H1 (cell line): Measurements from ENCODE around the gene FGFBP1. TPM values are rescaled to one million over a fixed set of nuclear protein-coding genes. Genes with fewer than 3 reads are reported as not detected.

Experiments
- CTCF ChIA-PET: fragments of 300-600 bp; sonication (Branson Sonifier 250); formaldehyde crosslinking; loops from one replicate; lab custom pipeline; 2021; ENCODE audit not compliant: partially characterized antibody; lab: Charles Lee
- POLR2A ChIA-PET: fragments of 300-600 bp; sonication (Branson Sonifier 250); formaldehyde crosslinking; loops from one replicate; lab custom pipeline; 2021; ENCODE audit warnings: inconsistent platforms; ENCODE audit not compliant: partially characterized antibody; lab: Charles Lee
- DNase-seq, 2 experiments: peaks; one replicate each; pipeline versions ENCODE4 v3.0.0 to v3.0.0-alpha.2; 2010 to 2022; ENCODE audit warnings: low spot score in 2 of 2, low read depth in 1 of 2, mixed read lengths in 1 of 2
- FAIRE-seq: peaks from 2 replicates; lab custom pipeline; 2011; peaks lifted over from hg19 to GRCh38; lab: Jason Lieb, UNC
- H2AFZ ChIP-seq: 2 replicates; pipeline ENCODE4 v1.8.1; 2012; ENCODE audit warnings: low read length, inconsistent platforms
- H2AK5ac ChIP-seq: 2 replicates; pipeline ENCODE4 v1.6.1; 2013; ENCODE audit warnings: low read depth, low read length
- H2BK120ac ChIP-seq: replicated peaks from 2 replicates; pipeline ENCODE3; 2013; ENCODE audit warnings: low read depth, low read length, inconsistent platforms
- H2BK12ac ChIP-seq: 2 replicates; pipeline ENCODE4 v1.6.1; 2013; ENCODE audit warnings: low read depth, low read length
- H2BK15ac ChIP-seq: 2 replicates; pipeline ENCODE4 v1.6.1; 2013; ENCODE audit warnings: low read length
- H2BK20ac ChIP-seq: 2 replicates; pipeline ENCODE4 v1.6.1; 2013; ENCODE audit warnings: low read length
- H2BK5ac ChIP-seq: 2 replicates; pipeline ENCODE4 v1.6.1; 2013; ENCODE audit warnings: low read depth, low read length
- H3K14ac ChIP-seq: 2 replicates; pipeline ENCODE4 v1.6.1; 2013; ENCODE audit warnings: inconsistent platforms; ENCODE audit not compliant: insufficient read length
- H3K18ac ChIP-seq: 2 replicates; pipeline ENCODE4 v1.6.1; 2013; ENCODE audit warnings: low read length; ENCODE audit errors: extremely low read depth
- H3K23ac ChIP-seq: 2 replicates; pipeline ENCODE4 v1.6.1; 2013; ENCODE audit warnings: inconsistent platforms; ENCODE audit not compliant: insufficient read length
- H3K23me2 ChIP-seq: 2 replicates; pipeline ENCODE4 v1.6.1; 2013; ENCODE audit warnings: low read depth, low read length
- H3K27ac ChIP-seq: 2 replicates; pipeline ENCODE4 v1.6.1; 2011; ENCODE audit warnings: low read depth, low read length, inconsistent platforms
- H3K27me3 ChIP-seq, 4 experiments: replicated peaks in 1 of 4; 1 replicate in 1 of 4; 2 replicates in 3 of 4; pipeline versions ENCODE4 v1.6.1 to v1.8.1; 2011 to 2013; ENCODE audit warnings: low read length in 3 of 4, mild to moderate bottlenecking in 3 of 4, inconsistent platforms in 2 of 4, mixed read lengths in 2 of 4, moderate library complexity in 1 of 4; ENCODE audit not compliant: control insufficient read depth in 3 of 4, insufficient read depth in 3 of 4; ENCODE audit errors: extremely low read depth in 1 of 4
- H3K36me3 ChIP-seq, 4 experiments: 2 replicates each; pipeline versions ENCODE4 v1.6.1 to v1.8.1; 2011 to 2013; ENCODE audit warnings: mild to moderate bottlenecking in 4 of 4, low read length in 3 of 4, moderate library complexity in 2 of 4, control low read depth in 1 of 4, inconsistent platforms in 1 of 4; ENCODE audit not compliant: insufficient read depth in 4 of 4, control insufficient read depth in 2 of 4
- H3K4ac ChIP-seq: replicated peaks from 2 replicates; pipeline ENCODE3; 2013; ENCODE audit warnings: low read length, low read depth, mixed read lengths, inconsistent platforms; ENCODE audit not compliant: insufficient read length
- H3K4me1 ChIP-seq, 4 experiments: replicated peaks in 1 of 4; 1 replicate in 1 of 4; 2 replicates in 3 of 4; pipeline versions ENCODE4 v1.6.1 to v1.8.1; 2011 to 2013; ENCODE audit warnings: low read length in 3 of 4, inconsistent platforms in 2 of 4, mixed read lengths in 1 of 4; ENCODE audit not compliant: insufficient read depth in 4 of 4, control insufficient read depth in 3 of 4
- H3K4me2 ChIP-seq, 2 experiments: 2 replicates each; pipeline versions ENCODE4 v1.6.1 to v1.8.1; 2011 to 2013; ENCODE audit warnings: low read depth in 2 of 2, low read length in 2 of 2, control low read depth in 1 of 2, inconsistent platforms in 1 of 2, mild to moderate bottlenecking in 1 of 2; ENCODE audit not compliant: insufficient read depth in 1 of 2
- H3K4me3 ChIP-seq, 4 experiments: fragments of 200-600, 300-600 bp in 1 of 4; sonication (generic), shearing (Covaris generic), sonication (Bioruptor Twin) in 1 of 4; 2 replicates each; pipeline versions ENCODE4 v1.5.1 to v1.8.1; 2011 to 2016; ENCODE audit warnings: low read length in 4 of 4, low read depth in 3 of 4, control low read depth in 2 of 4, inconsistent platforms in 2 of 4, mild to moderate bottlenecking in 2 of 4, mixed read lengths in 1 of 4, moderate library complexity in 1 of 4; ENCODE audit not compliant: insufficient read depth in 2 of 4; ENCODE audit errors: extremely low read depth in 1 of 4
- H3K56ac ChIP-seq: replicated peaks from 2 replicates; pipeline ENCODE3; 2013; ENCODE audit warnings: low read depth, mild to moderate bottlenecking, mixed read lengths, low read length, inconsistent platforms; ENCODE audit not compliant: insufficient read length
- H3K79me1 ChIP-seq: 2 replicates; pipeline ENCODE4 v1.6.1; 2013; ENCODE audit warnings: low read depth, low read length, control low read depth
- H3K79me2 ChIP-seq, 2 experiments: 2 replicates each; pipeline versions ENCODE4 v1.6.1 to v1.8.1; 2012 to 2013; ENCODE audit warnings: low read length in 2 of 2, mild to moderate bottlenecking in 2 of 2, inconsistent platforms in 1 of 2; ENCODE audit not compliant: insufficient read depth in 2 of 2, control insufficient read depth in 1 of 2
- H3K9ac ChIP-seq, 4 experiments: replicated peaks in 1 of 4; 1 replicate in 1 of 4; 2 replicates in 3 of 4; pipeline versions ENCODE4 v1.6.1 to v1.8.1; 2011 to 2013; ENCODE audit warnings: low read depth in 3 of 4, low read length in 3 of 4, control low read depth in 2 of 4, mild to moderate bottlenecking in 2 of 4, moderate library complexity in 2 of 4, inconsistent platforms in 1 of 4; ENCODE audit errors: extremely low read depth in 1 of 4
- H3K9me3 ChIP-seq, 2 experiments: 2 replicates each; pipeline versions ENCODE4 v1.6.1 to v1.8.1; 2012 to 2013; ENCODE audit warnings: mild to moderate bottlenecking in 2 of 2, moderate library complexity in 2 of 2, control low read depth in 1 of 2, inconsistent platforms in 1 of 2, low read depth in 1 of 2, low read length in 1 of 2, mixed read lengths in 1 of 2; ENCODE audit not compliant: insufficient read depth in 2 of 2
- H4K20me1 ChIP-seq, 2 experiments: replicated peaks in 1 of 2; 2 replicates each; pipeline versions ENCODE3 to v1.8.1; 2011 to 2013; ENCODE audit warnings: inconsistent platforms in 2 of 2, low read length in 2 of 2, mild to moderate bottlenecking in 1 of 2; ENCODE audit not compliant: insufficient read depth in 2 of 2, control insufficient read depth in 1 of 2
- H4K5ac ChIP-seq: 2 replicates; pipeline ENCODE4 v1.6.1; 2013; ENCODE audit warnings: low read length, low read depth, mixed read lengths, inconsistent platforms; ENCODE audit not compliant: insufficient read length
- H4K8ac ChIP-seq: 2 replicates; pipeline ENCODE4 v1.8.0; 2013; ENCODE audit warnings: mild to moderate bottlenecking, moderate library complexity, low read length, inconsistent platforms; ENCODE audit not compliant: insufficient read depth; ENCODE audit errors: extremely low read depth
- H4K91ac ChIP-seq: replicated peaks from 2 replicates; pipeline ENCODE3; 2013; ENCODE audit warnings: low read length, mixed read lengths, inconsistent platforms; ENCODE audit not compliant: insufficient read length
- BCL11A ChIP-seq, 2 experiments: IDR thresholded peaks; one replicate each; pipeline ENCODE4 v1.6.1; 2011; ENCODE audit warnings: low read depth in 2 of 2, low read length in 2 of 2, mild to moderate bottlenecking in 2 of 2
- CHD2 ChIP-seq: IDR thresholded peaks from 2 replicates; pipeline ENCODE4 v1.6.1; 2012; ENCODE audit warnings: low read length, improper control_type of control experiment
- GABPA ChIP-seq: IDR thresholded peaks from 2 replicates; pipeline ENCODE4 v1.6.1; 2011; ENCODE audit warnings: mild to moderate bottlenecking, low read length, moderate library complexity, borderline replicate concordance; ENCODE audit not compliant: insufficient read depth
- JUN ChIP-seq: IDR thresholded peaks from 2 replicates; pipeline ENCODE4 v1.6.1; 2011; ENCODE audit warnings: low read depth, mild to moderate bottlenecking, improper control_type of control experiment, low read length
- SP2 ChIP-seq: IDR thresholded peaks from 2 replicates; pipeline ENCODE4 v1.6.1; 2012; ENCODE audit warnings: mild to moderate bottlenecking, low read length, inconsistent platforms
- WGBS, 2 experiments: shearing (Covaris generic) in 1 of 2; methylation state at CpG; one replicate each; pipeline versions ENCODE4 v1.1.6 to v1.1.7; 2013 to 2015; ENCODE audit warnings: low lambda C conversion rate in 2 of 2, mixed read lengths in 2 of 2, inconsistent platforms in 1 of 2, low coverage in 1 of 2, missing lambda C conversion rate in 1 of 2; ENCODE audit not compliant: insufficient replicate concordance in 2 of 2, insufficient coverage in 1 of 2, insufficient read length in 1 of 2; ENCODE audit errors: extremely low coverage in 1 of 2, missing lambda C conversion rate in 1 of 2; 5-methylcytosine and 5-hydroxymethylcytosine counted together
- polyA plus RNA-seq, 7 experiments: library from polyadenylated mRNA; depleted of rRNA in 3 of 7; stranded (reverse) in 5 of 7; unstranded in 2 of 7; fragments of >200 nt in 5 of 7; fragments of 200-250 nt in 2 of 7; gene quantifications; 1 replicate in 5 of 7; 2 replicates in 1 of 7; 4 replicates in 1 of 7; pipeline versions ENCODE4 v1.2.1 to v1.2.3, GENCODE V29; 2011 to 2013; ENCODE audit warnings: missing spikeins in 2 of 7, mixed read lengths in 2 of 7
- total RNA-seq: library from RNA; stranded (reverse); fragmentation: NEBNext Ultra II Directional; extraction: Animal tissue kit (Norgen Biotek cat#: 25700); gene quantifications from 2 replicates; pipeline ENCODE4 v1.2.1, GENCODE V29; 2021
- TF ChIP-seq, protein P1 (sequence below), 3 experiments: IDR thresholded peaks; 1 replicate in 2 of 3; 2 replicates in 1 of 3; pipeline versions ENCODE4 v1.5.1 to v1.6.1; 2011; ENCODE audit warnings: low read length in 3 of 3, mild to moderate bottlenecking in 3 of 3, inconsistent platforms in 2 of 3, low read depth in 1 of 3, moderate library complexity in 1 of 3; ENCODE audit not compliant: insufficient read depth in 1 of 3; ENCODE audit errors: control extremely low read depth in 1 of 3
- TF ChIP-seq, protein P2 (sequence below): IDR thresholded peaks from 2 replicates; pipeline ENCODE4 v1.6.1; 2011; ENCODE audit warnings: low read depth, mild to moderate bottlenecking, low read length; ENCODE audit not compliant: insufficient read depth

The FGFBP1 gene
- total and polyA plus RNA-seq, 2 of the 8 experiments (the other 6 are each of a cell fraction or from before 2014, with no cell fraction given): 0.17 to 0.20 TPM

DNA sequence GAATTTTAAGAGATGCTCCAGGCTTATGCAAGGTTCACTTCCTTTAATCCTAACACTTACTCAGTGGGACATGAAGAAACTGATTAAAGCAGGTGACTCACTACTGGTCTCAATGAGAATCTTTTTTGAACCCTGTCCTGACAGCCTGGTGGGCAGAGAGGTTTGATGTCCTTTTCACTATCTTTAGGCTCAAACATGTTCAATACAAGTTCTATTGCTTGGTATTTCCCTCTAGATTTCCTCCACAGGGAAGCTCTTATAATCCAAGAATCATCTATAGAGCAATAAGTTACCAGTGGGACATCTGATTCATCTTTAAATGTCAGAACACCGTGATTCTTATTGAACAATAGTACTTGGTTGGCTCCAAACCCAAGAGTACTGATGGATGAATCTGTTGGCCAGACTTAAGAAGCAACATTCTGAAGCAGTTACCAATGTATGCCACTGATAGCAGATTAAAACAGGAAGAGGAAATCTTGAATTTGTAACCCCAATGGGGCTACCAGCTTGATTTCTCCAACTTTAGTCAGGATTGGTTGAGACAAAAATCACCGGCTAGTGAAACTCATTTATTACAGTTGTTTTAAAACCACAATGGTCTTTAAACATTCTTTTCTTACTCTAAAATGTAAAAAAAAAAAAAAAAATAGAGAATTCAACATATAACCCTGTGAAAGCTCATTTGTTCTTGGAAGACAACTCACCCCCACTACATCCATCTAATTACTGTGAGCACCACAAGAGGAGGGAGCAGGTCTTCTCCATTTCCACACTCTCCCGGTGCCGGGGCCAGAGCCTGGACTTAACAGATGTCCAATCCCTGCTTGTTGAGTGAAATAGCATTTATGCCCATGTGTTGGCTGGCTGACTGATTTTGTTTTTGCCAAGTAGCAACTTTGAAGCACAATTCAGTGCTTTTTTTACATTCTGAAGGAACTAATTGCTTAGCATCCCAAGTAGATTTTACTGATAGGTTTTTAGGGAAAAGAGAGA is 43.3 kb downstream of the FGFBP1 start:
- FAIRE-seq (no peak), DNase-seq (no peak)
- no peak overlapping the region for H3K4me2 ChIP-seq
- no peak for TF ChIP-seq BCL11A (IDR thresholded peaks at IDR 0.05; ENCODE audit: low read depth in 2 of 2, low read length in 2 of 2)
- no peak for TF ChIP-seq SP2
- TF ChIP-seq GABPA: no peak
- TF ChIP-seq, protein P1, sequence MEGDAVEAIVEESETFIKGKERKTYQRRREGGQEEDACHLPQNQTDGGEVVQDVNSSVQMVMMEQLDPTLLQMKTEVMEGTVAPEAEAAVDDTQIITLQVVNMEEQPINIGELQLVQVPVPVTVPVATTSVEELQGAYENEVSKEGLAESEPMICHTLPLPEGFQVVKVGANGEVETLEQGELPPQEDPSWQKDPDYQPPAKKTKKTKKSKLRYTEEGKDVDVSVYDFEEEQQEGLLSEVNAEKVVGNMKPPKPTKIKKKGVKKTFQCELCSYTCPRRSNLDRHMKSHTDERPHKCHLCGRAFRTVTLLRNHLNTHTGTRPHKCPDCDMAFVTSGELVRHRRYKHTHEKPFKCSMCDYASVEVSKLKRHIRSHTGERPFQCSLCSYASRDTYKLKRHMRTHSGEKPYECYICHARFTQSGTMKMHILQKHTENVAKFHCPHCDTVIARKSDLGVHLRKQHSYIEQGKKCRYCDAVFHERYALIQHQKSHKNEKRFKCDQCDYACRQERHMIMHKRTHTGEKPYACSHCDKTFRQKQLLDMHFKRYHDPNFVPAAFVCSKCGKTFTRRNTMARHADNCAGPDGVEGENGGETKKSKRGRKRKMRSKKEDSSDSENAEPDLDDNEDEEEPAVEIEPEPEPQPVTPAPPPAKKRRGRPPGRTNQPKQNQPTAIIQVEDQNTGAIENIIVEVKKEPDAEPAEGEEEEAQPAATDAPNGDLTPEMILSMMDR (IDR thresholded peaks at IDR 0.05; ENCODE audit: control extremely low read depth in 1 of 3, insufficient read depth in 1 of 3, low read depth in 1 of 3, low read length in 3 of 3): no peak
- TF ChIP-seq, protein P2, sequence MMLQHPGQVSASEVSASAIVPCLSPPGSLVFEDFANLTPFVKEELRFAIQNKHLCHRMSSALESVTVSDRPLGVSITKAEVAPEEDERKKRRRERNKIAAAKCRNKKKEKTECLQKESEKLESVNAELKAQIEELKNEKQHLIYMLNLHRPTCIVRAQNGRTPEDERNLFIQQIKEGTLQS: no peak
- TF ChIP-seq CHD2: no peak
- TF ChIP-seq JUN: no peak

More for the DNA sequence above, 43.3 kb downstream of the FGFBP1 start:
- H3K36me3 ChIP-seq: no peaks in the 10 kb centered on the region
- 90% methylated on average over 4 of the region's 4 CpGs; no CpG with 5 or more reads in 1 of the 2 experiments for WGBS, 2 experiments
- H3K9ac ChIP-seq: no peak overlapping the region
- H3K79me1 ChIP-seq: no peaks in the 10 kb centered on the region
- no peak overlapping the region for H3K27ac ChIP-seq
- no peak overlapping the region for H2BK20ac ChIP-seq
- no peaks in the 10 kb centered on the region for H3K23me2 ChIP-seq
- no peaks in the 10 kb centered on the region for H3K79me2 ChIP-seq
- H2AK5ac ChIP-seq: no peak overlapping the region
- H3K56ac ChIP-seq: no peak overlapping the region
- no peak overlapping the region for H4K8ac ChIP-seq
- H2AFZ ChIP-seq: no peak overlapping the region; the same call in 1 of the 2 replicates
- no peak overlapping the region for H3K23ac ChIP-seq
- ChIA-PET POLR2A (no interaction called here), CTCF (interaction anchor here (1.0 to 2.7 kb wide), 4 partner anchors 11 to 90 kb away, joined by 3 to 12 read pairs (median 6); no protein-coding TSS in a partner anchor)
- no peak overlapping the region for H3K14ac ChIP-seq
- H2BK5ac ChIP-seq: no peak overlapping the region
- no peak overlapping the region for H2BK12ac ChIP-seq
- peaks cover 0 to under 1% (median 0%) of the 10 kb centered on the region in 4 experiments; a peak in 1 of 7 replicates for H3K4me1 ChIP-seq
- no peak overlapping the region for H2BK15ac ChIP-seq
- H3K9me3 ChIP-seq: no peaks in the 10 kb centered on the region
- H3K4ac ChIP-seq: no peak overlapping the region
- no peak overlapping the region for H3K18ac ChIP-seq
- no peak overlapping the region for H4K91ac ChIP-seq
- H3K27me3 ChIP-seq: no peaks in the 10 kb centered on the region
- no peak overlapping the region for H4K5ac ChIP-seq
- H2BK120ac ChIP-seq: no peak overlapping the region
- no peaks in the 10 kb centered on the region for H4K20me1 ChIP-seq
- H3K4me3 ChIP-seq: no peak overlapping the region
